CD4-positive, alpha-beta T cell (primary cell): Measurements from ENCODE around the gene ADISSP. TPM values are rescaled to one million over a fixed set of nuclear protein-coding genes. Genes with fewer than 3 reads are reported as not detected.

Source experiments
- ATAC-seq: fragments of 200-7000 bp; cut with Tn5 transposase; one replicate; pipeline ENCODE4 v1.10.0; 2022; ENCODE audit warnings: mild to moderate bottlenecking; ENCODE audit not compliant: poor library complexity
- CTCF ChIA-PET: fragments of 350-600 bp; sonication (Branson Sonifier 250); formaldehyde crosslinking; loops from one replicate; lab custom pipeline; 2021; ENCODE audit warnings: antibody characterized with exemption, inconsistent platforms; lab: Charles Lee
- POLR2A ChIA-PET: fragments of 350-600 bp; sonication (Branson Sonifier 250); formaldehyde crosslinking; loops from one replicate; lab custom pipeline; 2021; ENCODE audit warnings: antibody characterized with exemption, inconsistent platforms; lab: Charles Lee
- DNase-seq, 14 experiments: peaks; one replicate each; pipeline ENCODE4 v3.0.0-alpha.2; 2013 to 2020; ENCODE audit warnings: mixed read lengths in 2 of 14
- H3K27ac ChIP-seq, 2 donors: one replicate each; pipeline versions ENCODE4 v1.5.1 to v1.7.0; 2013; ENCODE audit warnings: low read length in 2 of 2, low read depth in 1 of 2, mild to moderate bottlenecking in 1 of 2
- H3K27me3 ChIP-seq, 2 experiments: 1 replicate in 1 of 2; 2 replicates in 1 of 2; pipeline versions ENCODE4 v1.6.1 to v1.7.0; 2013; ENCODE audit warnings: low read length in 2 of 2, control low read depth in 1 of 2, mild to moderate bottlenecking in 1 of 2, moderate library complexity in 1 of 2; ENCODE audit not compliant: insufficient read depth in 2 of 2, control insufficient read depth in 1 of 2
- H3K36me3 ChIP-seq: one replicate; pipeline ENCODE4 v1.6.1; 2013; ENCODE audit warnings: low read length, control low read depth; ENCODE audit not compliant: insufficient read depth
- H3K4me1 ChIP-seq: one replicate; pipeline ENCODE4 v1.6.1; 2013; ENCODE audit warnings: low read length, control low read depth; ENCODE audit not compliant: insufficient read depth
- H3K4me3 ChIP-seq: one replicate; pipeline ENCODE4 v1.5.1; 2013; ENCODE audit warnings: mild to moderate bottlenecking, low read length, moderate library complexity
- H3K9me3 ChIP-seq, 2 experiments: 1 replicate in 1 of 2; 2 replicates in 1 of 2; pipeline versions ENCODE4 v1.6.1 to v1.7.0; 2013; ENCODE audit warnings: low read length in 2 of 2, mild to moderate bottlenecking in 2 of 2, control low read depth in 1 of 2, moderate library complexity in 1 of 2; ENCODE audit not compliant: control insufficient read depth in 1 of 2, insufficient read depth in 1 of 2
- H3K27ac Mint-ChIP-seq: one replicate; pipeline ENCODE4 v1.8.0; 2020; ENCODE audit warnings: mixed read lengths
- H3K27me3 Mint-ChIP-seq: one replicate; pipeline ENCODE4 v1.8.0; 2021; ENCODE audit warnings: mixed read lengths
- H3K36me3 Mint-ChIP-seq: one replicate; pipeline ENCODE4 v1.8.0; 2021; ENCODE audit warnings: low read depth, mixed read lengths
- H3K4me1 Mint-ChIP-seq: one replicate; pipeline ENCODE4 v1.8.0; 2021; ENCODE audit warnings: low read depth, mixed read lengths
- H3K4me3 Mint-ChIP-seq: one replicate; pipeline ENCODE4 v1.8.0; 2020; ENCODE audit warnings: mild to moderate bottlenecking, mixed read lengths
- H3K9me3 Mint-ChIP-seq: one replicate; pipeline ENCODE4 v1.8.0; 2020; ENCODE audit warnings: mixed read lengths
- intact Hi-C, 2 experiments: fragments of 100-400 bp; cut with DNase I in 1 of 2; cut with micrococcal nuclease in 1 of 2; formaldehyde crosslinking; loops; one replicate each; pipeline versions ENCODE4 v1.15.1 to v1.9.0; 2023 to 2025; cut with DNase I, micrococcal nuclease
- total RNA-seq, 174 experiments: library from RNA in 2 of 174; stranded (reverse) in 2 of 174; gene quantifications; one replicate each; pipeline ENCODE4 v1.2.3 and lab custom pipeline; 2021 to 2026
- TF ChIP-seq, protein P1 (sequence below): fragments of 200-600 bp; IDR thresholded peaks from one replicate; pipeline ENCODE4 v1.8.0; 2022; ENCODE audit warnings: antibody characterized with exemption, mild to moderate bottlenecking

The ADISSP gene
- total RNA-seq, 2 experiments from 2014 or later, result 11.2 to 11.6 TPM

DNA sequence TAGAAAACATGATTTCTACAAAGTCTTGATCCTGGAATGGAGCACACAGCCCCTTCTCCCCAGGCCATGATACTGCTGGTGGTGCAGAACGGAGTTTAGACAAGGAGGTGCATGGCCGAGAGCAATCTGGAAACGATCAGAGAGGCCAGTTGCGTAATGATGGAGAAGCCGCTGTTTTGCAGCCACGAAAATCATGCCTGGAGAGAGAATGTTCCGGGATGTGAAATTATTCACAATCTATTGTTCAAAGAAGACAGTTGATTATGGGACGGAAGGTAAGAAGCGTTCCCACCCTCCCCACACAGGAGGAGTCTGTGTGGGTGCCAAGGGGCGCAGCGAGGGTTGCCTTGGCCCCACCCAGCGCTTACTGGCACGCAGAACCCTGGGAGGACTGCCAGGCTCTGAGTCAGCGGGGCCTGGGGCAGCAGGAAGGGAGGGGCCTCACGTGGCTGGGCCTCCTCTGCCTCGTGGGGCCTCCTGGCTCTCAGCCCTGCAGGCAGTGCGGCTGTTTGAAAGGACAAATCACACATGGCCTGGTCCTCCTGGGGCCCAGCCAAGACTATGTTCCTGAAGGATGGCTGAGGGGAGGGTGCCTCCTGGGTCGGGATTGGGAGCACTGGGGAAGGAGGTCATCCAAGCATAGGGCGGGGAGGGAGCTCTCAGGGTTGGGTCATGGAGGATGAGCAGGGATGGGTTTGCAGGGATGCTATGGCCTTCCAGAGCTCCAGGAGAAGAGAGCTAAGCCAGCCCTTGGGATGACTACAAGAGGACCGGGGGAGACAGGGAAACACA lies 44.1 kb upstream of the ADISSP start:
- Histone ChIP-seq H3K36me3 (no peaks in the 10 kb centered on the region), H3K27ac (peak overlapping the region; percentile 82 to 97), H3K27me3 (no peaks in the 10 kb centered on the region), H3K4me1 (peaks cover 90% of the 10 kb centered on the region), H3K9me3 (no peaks in the 10 kb centered on the region), H3K4me3 (peak overlapping the region; percentile 57)
- POLR2A ChIA-PET, result interaction anchor here (0.8 to 6.6 kb wide), 10 partner anchors 9 to 226 kb away, joined by 3 to 89 read pairs (median 21); partner anchors contain the start of genes ADISSP, AP5S1, CDC25B and CENPB
- Mint-ChIP-seq H3K9me3 (no peaks in the 10 kb centered on the region), H3K27me3 (no peaks in the 10 kb centered on the region), H3K36me3 (peaks cover 10% of the 10 kb centered on the region), H3K4me3 (peak overlapping the region; percentile 77), H3K4me1 (peaks cover 81% of the 10 kb centered on the region), H3K27ac (peak overlapping the region; percentile 98)
- intact Hi-C loops, result loop anchor here (1.0 to 5.0 kb wide), 3 partner anchors 9 to 44 kb away; partner anchors contain the start of genes ADISSP (in 1 of the 2) and AP5S1 (in 1 of the 2)
- CTCF ChIA-PET, result interaction anchor here (1.3 to 2.3 kb wide), 3 partner anchors 9 to 44 kb away, joined by 4 to 22 read pairs (median 5); partner anchors contain the start of genes ADISSP, AP5S1 and CDC25B
- TF ChIP-seq, protein P1, sequence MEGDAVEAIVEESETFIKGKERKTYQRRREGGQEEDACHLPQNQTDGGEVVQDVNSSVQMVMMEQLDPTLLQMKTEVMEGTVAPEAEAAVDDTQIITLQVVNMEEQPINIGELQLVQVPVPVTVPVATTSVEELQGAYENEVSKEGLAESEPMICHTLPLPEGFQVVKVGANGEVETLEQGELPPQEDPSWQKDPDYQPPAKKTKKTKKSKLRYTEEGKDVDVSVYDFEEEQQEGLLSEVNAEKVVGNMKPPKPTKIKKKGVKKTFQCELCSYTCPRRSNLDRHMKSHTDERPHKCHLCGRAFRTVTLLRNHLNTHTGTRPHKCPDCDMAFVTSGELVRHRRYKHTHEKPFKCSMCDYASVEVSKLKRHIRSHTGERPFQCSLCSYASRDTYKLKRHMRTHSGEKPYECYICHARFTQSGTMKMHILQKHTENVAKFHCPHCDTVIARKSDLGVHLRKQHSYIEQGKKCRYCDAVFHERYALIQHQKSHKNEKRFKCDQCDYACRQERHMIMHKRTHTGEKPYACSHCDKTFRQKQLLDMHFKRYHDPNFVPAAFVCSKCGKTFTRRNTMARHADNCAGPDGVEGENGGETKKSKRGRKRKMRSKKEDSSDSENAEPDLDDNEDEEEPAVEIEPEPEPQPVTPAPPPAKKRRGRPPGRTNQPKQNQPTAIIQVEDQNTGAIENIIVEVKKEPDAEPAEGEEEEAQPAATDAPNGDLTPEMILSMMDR, result no peak
- ATAC-seq, result peak; percentile 91
- peak; percentile 80 to 98 (median 96) for DNase-seq

DNA sequence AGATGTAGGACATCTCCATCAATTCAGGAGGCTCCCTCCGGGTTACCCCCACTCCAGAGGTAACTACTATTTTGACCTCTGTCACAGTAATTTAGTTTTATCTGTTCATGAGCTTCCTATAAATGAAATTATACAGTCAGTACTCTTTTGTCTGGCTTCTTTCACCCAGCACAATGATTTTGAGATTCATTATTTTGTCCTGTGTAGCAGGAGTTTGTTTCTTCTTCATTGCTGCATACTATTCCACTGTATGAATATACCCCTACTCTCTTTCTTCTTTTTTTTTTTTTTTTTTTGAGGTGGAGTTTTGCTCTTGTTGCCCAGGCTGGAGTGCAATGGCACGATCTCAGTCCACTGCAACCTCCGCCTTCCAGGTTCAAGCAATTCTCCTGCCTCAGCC lies 41.0 kb upstream of the ADISSP start:
- POLR2A ChIA-PET, result no interaction called here
- no peaks in the 10 kb centered on the region for H3K9me3 Mint-ChIP-seq
- peaks cover 29% of the 10 kb centered on the region for H3K36me3 ChIP-seq
- H3K4me1 Mint-ChIP-seq, result peaks cover 83% of the 10 kb centered on the region
- TF ChIP-seq, protein P1, result no peak
- H3K27ac Mint-ChIP-seq, result peak overlapping the region; percentile 81
- H3K36me3 Mint-ChIP-seq, result peaks cover 40% of the 10 kb centered on the region
- CTCF ChIA-PET, result interaction anchor here (1.0 kb wide), 1 partner anchor 12 kb away, joined by 6 read pairs; the partner anchor contains the start of gene AP5S1
- H3K9me3 ChIP-seq, result no peaks in the 10 kb centered on the region
- intact Hi-C loops, result no loop called here
- H3K27me3 Mint-ChIP-seq, result no peaks in the 10 kb centered on the region
- H3K4me3 Mint-ChIP-seq, result peak overlapping the region; percentile 38
- DNase-seq (no peak), ATAC-seq (no peak)
- H3K4me3 ChIP-seq, result no peak overlapping the region
- no peaks in the 10 kb centered on the region for H3K27me3 ChIP-seq
- peak overlapping the region in 1 of 2 donors; percentile 18 for H3K27ac ChIP-seq
- H3K4me1 ChIP-seq, result peaks cover 86% of the 10 kb centered on the region

DNA sequence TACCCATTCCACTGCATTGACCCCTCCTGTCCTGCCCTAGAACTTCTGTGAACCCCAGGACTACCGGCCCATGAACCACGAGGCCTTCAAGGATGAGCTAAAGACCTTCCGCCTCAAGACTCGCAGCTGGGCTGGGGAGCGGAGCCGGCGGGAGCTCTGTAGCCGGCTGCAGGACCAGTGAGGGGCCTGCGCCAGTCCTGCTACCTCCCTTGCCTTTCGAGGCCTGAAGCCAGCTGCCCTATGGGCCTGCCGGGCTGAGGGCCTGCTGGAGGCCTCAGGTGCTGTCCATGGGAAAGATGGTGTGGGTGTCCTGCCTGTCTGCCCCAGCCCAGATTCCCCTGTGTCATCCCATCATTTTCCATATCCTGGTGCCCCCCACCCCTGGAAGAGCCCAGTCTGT lies 37.2 kb upstream of the ADISSP start:
- H3K27ac Mint-ChIP-seq, result peak overlapping the region; percentile 81
- no peak overlapping the region for H3K4me3 Mint-ChIP-seq
- Histone ChIP-seq H3K4me3 (no peak overlapping the region), H3K36me3 (peaks cover 66% of the 10 kb centered on the region), H3K27me3 (no peaks in the 10 kb centered on the region), H3K4me1 (peaks cover 87% of the 10 kb centered on the region), H3K27ac (peak overlapping the region in 1 of 2 donors; percentile 17), H3K9me3 (no peaks in the 10 kb centered on the region)
- no peak for DNase-seq
- POLR2A ChIA-PET, result interaction anchor here (1.2 kb wide), 1 partner anchor 9 kb away, joined by 4 read pairs; no protein-coding TSS in a partner anchor
- ATAC-seq, result no peak
- CTCF ChIA-PET, result no interaction called here
- no peaks in the 10 kb centered on the region for H3K27me3 Mint-ChIP-seq
- intact Hi-C loops, result no loop called here
- H3K9me3 Mint-ChIP-seq, result no peaks in the 10 kb centered on the region
- TF ChIP-seq, protein P1, result no peak
- H3K4me1 Mint-ChIP-seq, result peaks cover 76% of the 10 kb centered on the region
- peaks cover 77% of the 10 kb centered on the region for H3K36me3 Mint-ChIP-seq
